SK-N-SH (cell line): ENCODE measurements around the gene TSPAN32. TPM values are rescaled to one million over a fixed set of nuclear protein-coding genes. Genes with fewer than 3 reads are reported as not detected.

ENCODE experiments used
- CTCF ChIA-PET: fragments of 300-600, 350-600 bp; formaldehyde crosslinking; extraction: SDS; loops from one replicate; lab custom pipeline; 2021; lab: Yijun Ruan, JAX
- POLR2A ChIA-PET: fragments of 350-600 bp; sonication (Branson Sonifier 250); formaldehyde crosslinking; extraction: SDS; loops from one replicate; lab custom pipeline; 2020; ENCODE audit warnings: antibody characterized with exemption, inconsistent platforms; lab: Yijun Ruan, JAX
- DNase-seq: peaks from one replicate; pipeline ENCODE4 v3.0.0; 2012
- H2AFZ ChIP-seq: fragments of 200-600 bp; sonication (generic); 2 replicates; pipeline ENCODE4 v1.8.1; 2016; ENCODE audit warnings: antibody characterized with exemption, mild to moderate bottlenecking, low read depth
- H3F3A ChIP-seq: fragments of 200-600 bp; sonication (generic); replicated peaks from 2 replicates; pipeline ENCODE3; 2016; ENCODE audit warnings: antibody characterized with exemption, mild to moderate bottlenecking; ENCODE audit not compliant: insufficient read depth
- H3K27ac ChIP-seq, 2 experiments: fragments of 200-500 bp in 1 of 2; fragments of 200-600 bp in 1 of 2; sonication (Bioruptor generic) in 1 of 2; sonication (generic), shearing (Covaris generic) in 1 of 2; 2 replicates each; pipeline versions ENCODE4 v1.5.1 to v1.6.1; 2014 to 2016; ENCODE audit warnings: low read depth in 2 of 2, inconsistent platforms in 1 of 2, low read length in 1 of 2, mild to moderate bottlenecking in 1 of 2, mixed read lengths in 1 of 2
- H3K27me3 ChIP-seq: fragments of 200-600 bp; sonication (generic), shearing (Covaris generic); 2 replicates; pipeline ENCODE4 v1.6.1; 2016; ENCODE audit warnings: mixed run types; ENCODE audit not compliant: insufficient read depth
- H3K36me3 ChIP-seq, 2 experiments: fragments of 200-500 bp in 1 of 2; fragments of 200-600 bp in 1 of 2; sonication (Bioruptor generic) in 1 of 2; sonication (generic) in 1 of 2; replicated peaks in 1 of 2; 2 replicates each; pipeline versions ENCODE3 to v1.5.1; 2014 to 2016; ENCODE audit warnings: low read length in 1 of 2, mild to moderate bottlenecking in 1 of 2; ENCODE audit not compliant: insufficient read depth in 2 of 2, control insufficient read depth in 1 of 2
- H3K4me1 ChIP-seq, 2 experiments: fragments of 200-500 bp in 1 of 2; fragments of 200-600 bp in 1 of 2; sonication (Bioruptor generic) in 1 of 2; sonication (generic), shearing (Covaris generic) in 1 of 2; 2 replicates each; pipeline versions ENCODE4 v1.5.1 to v1.6.1; 2014 to 2016; ENCODE audit warnings: low read depth in 1 of 2, low read length in 1 of 2, mixed run types in 1 of 2; ENCODE audit not compliant: insufficient read depth in 2 of 2, control insufficient read depth in 1 of 2
- H3K4me2 ChIP-seq: fragments of 200-600 bp; sonication (generic), shearing (Covaris generic); 2 replicates; pipeline ENCODE4 v1.6.1; 2017; ENCODE audit warnings: mixed run types
- H3K4me3 ChIP-seq, 2 experiments: fragments of 200-500 bp in 1 of 2; fragments of 200-600 bp in 1 of 2; sonication (Bioruptor generic) in 1 of 2; sonication (generic), shearing (Covaris generic) in 1 of 2; 2 replicates each; pipeline versions ENCODE4 v1.5.1 to v1.8.1; 2014 to 2016; ENCODE audit warnings: low read depth in 2 of 2, inconsistent platforms in 1 of 2, low read length in 1 of 2, mild to moderate bottlenecking in 1 of 2, mixed read lengths in 1 of 2, moderate library complexity in 1 of 2
- H3K79me2 ChIP-seq: fragments of 200-600 bp; sonication (generic); 2 replicates; pipeline ENCODE4 v1.8.1; 2017; ENCODE audit warnings: mild to moderate bottlenecking; ENCODE audit not compliant: insufficient read depth
- H3K9ac ChIP-seq: fragments of 200-600 bp; sonication (generic); 2 replicates; pipeline ENCODE4 v1.6.1; 2017; ENCODE audit warnings: mixed run types
- H3K9me2 ChIP-seq: fragments of 200-600 bp; sonication (generic); 2 replicates; pipeline ENCODE4 v1.6.1; 2017; ENCODE audit warnings: mixed run types
- H3K9me3 ChIP-seq: fragments of 200-600 bp; sonication (generic); 2 replicates; pipeline ENCODE4 v1.6.1; 2017; ENCODE audit warnings: mixed run types, mild to moderate bottlenecking, moderate library complexity
- H4K20me1 ChIP-seq: fragments of 200-600 bp; sonication (generic); 2 replicates; pipeline ENCODE4 v1.6.1; 2017; ENCODE audit warnings: mild to moderate bottlenecking, mixed run types; ENCODE audit not compliant: insufficient read depth
- CTCF ChIP-seq: fragments of 200-600 bp; sonication (generic); IDR thresholded peaks from 2 replicates; pipeline ENCODE4 v1.6.1; 2017; ENCODE audit warnings: antibody characterized with exemption, mild to moderate bottlenecking, moderate library complexity
- ELF1 ChIP-seq: IDR thresholded peaks from 2 replicates; pipeline ENCODE4 v1.4.0; 2012
- EP300 ChIP-seq, 2 experiments: IDR thresholded peaks; 2 replicates each; pipeline versions ENCODE4 v1.4.0 to v1.6.1; 2012; ENCODE audit warnings: borderline replicate concordance in 1 of 2, low read depth in 1 of 2, low read length in 1 of 2
- FOSL2 ChIP-seq: IDR thresholded peaks from 2 replicates; pipeline ENCODE4 v1.4.0; 2012; ENCODE audit warnings: low read depth, mild to moderate bottlenecking, moderate library complexity, borderline replicate concordance
- GATA2 ChIP-seq: sonication (generic); formaldehyde crosslinking; IDR thresholded peaks from 2 replicates; pipeline ENCODE4 v1.5.0; 2020; ENCODE audit warnings: mild to moderate bottlenecking, missing genetic modification reagents
- IRF3 ChIP-seq: fragments of 150-350 bp; IDR thresholded peaks from 2 replicates; pipeline ENCODE4 v1.6.1; 2016; ENCODE audit warnings: mild to moderate bottlenecking, low read depth, low read length
- MEF2A ChIP-seq: IDR thresholded peaks from 2 replicates; pipeline ENCODE4 v1.4.0; 2012; ENCODE audit warnings: low read depth, borderline replicate concordance
- MXI1 ChIP-seq: IDR thresholded peaks from 2 replicates; pipeline ENCODE4 v1.6.1; 2012; ENCODE audit warnings: mild to moderate bottlenecking, low read depth, low read length, improper control_type of control experiment
- RCOR1 ChIP-seq: fragments of 150-350 bp; IDR thresholded peaks from 2 replicates; pipeline ENCODE4 v1.6.1; 2017; ENCODE audit warnings: antibody characterized with exemption, low read length
- REST ChIP-seq: IDR thresholded peaks from 2 replicates; pipeline ENCODE4 v1.6.1; 2012; ENCODE audit warnings: mild to moderate bottlenecking, low read depth, low read length, moderate library complexity
- RXRA ChIP-seq: IDR thresholded peaks from 2 replicates; pipeline ENCODE4 v1.4.0; 2012; ENCODE audit warnings: low read depth, mild to moderate bottlenecking, borderline replicate concordance
- SIN3A ChIP-seq: IDR thresholded peaks from 2 replicates; pipeline ENCODE4 v1.6.1; 2012; ENCODE audit warnings: low read depth, mild to moderate bottlenecking, low read length, moderate library complexity, borderline replicate concordance
- SMC3 ChIP-seq: IDR thresholded peaks from 2 replicates; pipeline ENCODE4 v1.6.1; 2012; ENCODE audit warnings: low read depth, low read length, improper control_type of control experiment
- TAF1 ChIP-seq: IDR thresholded peaks from 2 replicates; pipeline ENCODE4 v1.6.1; 2012; ENCODE audit warnings: low read depth, mild to moderate bottlenecking, low read length, moderate library complexity, borderline replicate concordance
- TEAD4 ChIP-seq: IDR thresholded peaks from 2 replicates; pipeline ENCODE4 v1.4.0; 2012; ENCODE audit warnings: mild to moderate bottlenecking, borderline replicate concordance; ENCODE audit not compliant: insufficient read depth
- USF1 ChIP-seq: IDR thresholded peaks from 2 replicates; pipeline ENCODE4 v1.4.0; 2012; ENCODE audit warnings: low read depth, borderline replicate concordance
- YY1 ChIP-seq: IDR thresholded peaks from 2 replicates; pipeline ENCODE4 v1.4.0; 2012; ENCODE audit warnings: low read depth, mild to moderate bottlenecking
- WGBS: methylation state at CpG from one replicate; pipeline ENCODE4 v1.1.6; 2017; ENCODE audit warnings: low lambda C conversion rate; 5-methylcytosine and 5-hydroxymethylcytosine counted together
- polyA plus RNA-seq, 3 experiments: library from polyadenylated mRNA; depleted of rRNA; stranded (reverse); fragments of >200 nt; gene quantifications; 2 replicates each; pipeline ENCODE4 v1.2.3, GENCODE V29; 2012

The TSPAN32 gene
- polyA plus RNA-seq, 1 of the 3 experiments (the other 2 are of a cell fraction) = 0.12 TPM

- ChIA-PET POLR2A (no interaction called here), CTCF (interaction anchor here (0.9 to 1.5 kb wide), 2 partner anchors 18 to 162 kb away, joined by 3 to 4 read pairs; no protein-coding TSS in a partner anchor)
- H3K9me3 ChIP-seq = no peaks in the 10 kb centered on the region
- no peak for DNase-seq
- no peaks in the 10 kb centered on the region for H3K36me3 ChIP-seq
- no peaks in the 10 kb centered on the region for H3F3A ChIP-seq
- WGBS = 40% methylated on average over 3 of the region's 29 CpGs
- no peak overlapping the region for H2AFZ ChIP-seq
- H3K79me2 ChIP-seq = no peaks in the 10 kb centered on the region
- no peaks in the 10 kb centered on the region for H3K9me2 ChIP-seq
- H3K27me3 ChIP-seq = no peaks in the 10 kb centered on the region
- H3K4me3 ChIP-seq = no peak overlapping the region
- TF ChIP-seq SIN3A (no peak), EP300 (IDR thresholded peaks at IDR 0.05; ENCODE audit: borderline replicate concordance in 1 of 2, low read depth in 1 of 2, low read length in 1 of 2) (no peak), IRF3 (no peak), FOSL2 (no peak), RXRA (no peak), CTCF (no peak), TEAD4 (no peak), SMC3 (no peak), TAF1 (no peak), REST (no peak), MEF2A (no peak), GATA2 (no peak), RCOR1 (no peak), YY1 (no peak), USF1 (no peak), MXI1 (no peak), ELF1 (no peak)
- H3K27ac ChIP-seq = no peak overlapping the region
- no peak overlapping the region for H3K4me2 ChIP-seq
- no peaks in the 10 kb centered on the region for H3K4me1 ChIP-seq
- H3K9ac ChIP-seq = no peak overlapping the region
- H4K20me1 ChIP-seq = no peaks in the 10 kb centered on the region
Observed at GRCh38 chr11:2258501-2259465, 43.0 kb upstream of the TSPAN32 start.
